GM21423 (cell line): ENCODE measurements around the gene GOPC.

Source experiments
- ATAC-seq: cut with Tn5 transposase; IDR thresholded peaks from one replicate; pipeline ENCODE4 v1.9.1; 2021; ENCODE audit warnings: mild to moderate bottlenecking, moderate library complexity; ENCODE audit not compliant: unreplicated experiment

GOPC gene

DNA sequence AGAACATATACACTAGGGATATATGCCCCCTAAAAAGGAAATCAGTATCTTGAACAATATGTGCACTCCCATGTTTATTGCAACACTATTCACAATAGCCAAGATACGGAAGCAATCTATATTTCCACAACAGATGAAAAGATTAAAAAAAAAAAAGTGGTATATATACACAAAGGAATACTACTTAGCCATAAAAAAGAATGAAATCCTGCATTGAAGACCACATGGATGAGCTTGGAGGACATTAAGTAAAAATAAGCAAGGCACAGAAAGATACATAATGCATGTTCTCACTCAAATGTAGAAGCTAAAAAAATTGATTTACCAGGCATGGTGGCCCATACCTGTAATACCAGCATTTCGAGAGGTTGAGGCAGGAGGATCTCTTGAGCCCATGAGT is 4.6 kb downstream of the GOPC start:
- ATAC-seq: no peak

DNA sequence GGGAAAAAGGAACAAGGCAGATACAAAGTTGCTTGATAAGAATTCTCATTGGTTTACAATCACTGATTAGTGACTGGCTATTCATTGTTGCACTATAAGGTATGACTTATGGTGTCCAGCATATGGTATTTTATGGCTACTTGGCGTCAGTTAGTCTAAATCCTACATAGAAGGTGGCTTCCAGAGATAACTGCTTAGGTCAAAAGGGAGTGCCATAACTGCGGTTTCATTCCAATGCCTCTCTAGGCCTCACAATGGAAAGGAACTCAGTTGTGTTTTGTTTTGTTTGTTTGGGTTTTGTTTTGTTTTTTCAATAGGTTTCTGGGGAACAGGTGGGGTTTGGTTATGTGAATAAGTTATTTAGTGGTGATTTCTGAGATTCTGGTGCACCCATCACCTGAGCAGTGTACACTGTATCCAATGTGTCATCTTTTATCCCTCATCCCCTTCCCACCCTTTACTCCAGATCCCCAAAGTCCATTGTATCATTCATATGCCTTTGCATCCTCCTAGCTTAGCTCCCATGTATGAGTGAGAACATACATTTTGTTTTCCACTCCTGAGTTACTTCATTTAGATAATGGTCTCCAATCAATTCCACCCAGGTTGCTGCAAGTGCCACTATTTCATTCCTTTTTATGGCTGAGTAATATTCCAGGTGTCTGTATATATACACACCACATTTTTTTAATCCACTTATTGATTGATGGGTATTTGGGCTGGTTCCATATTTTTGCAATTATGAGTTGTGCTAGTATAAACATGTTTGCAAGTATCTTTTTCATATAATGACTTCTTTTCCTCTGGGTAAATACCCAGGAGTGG is 7.0 kb downstream of the GOPC start:
- no peak for ATAC-seq

DNA sequence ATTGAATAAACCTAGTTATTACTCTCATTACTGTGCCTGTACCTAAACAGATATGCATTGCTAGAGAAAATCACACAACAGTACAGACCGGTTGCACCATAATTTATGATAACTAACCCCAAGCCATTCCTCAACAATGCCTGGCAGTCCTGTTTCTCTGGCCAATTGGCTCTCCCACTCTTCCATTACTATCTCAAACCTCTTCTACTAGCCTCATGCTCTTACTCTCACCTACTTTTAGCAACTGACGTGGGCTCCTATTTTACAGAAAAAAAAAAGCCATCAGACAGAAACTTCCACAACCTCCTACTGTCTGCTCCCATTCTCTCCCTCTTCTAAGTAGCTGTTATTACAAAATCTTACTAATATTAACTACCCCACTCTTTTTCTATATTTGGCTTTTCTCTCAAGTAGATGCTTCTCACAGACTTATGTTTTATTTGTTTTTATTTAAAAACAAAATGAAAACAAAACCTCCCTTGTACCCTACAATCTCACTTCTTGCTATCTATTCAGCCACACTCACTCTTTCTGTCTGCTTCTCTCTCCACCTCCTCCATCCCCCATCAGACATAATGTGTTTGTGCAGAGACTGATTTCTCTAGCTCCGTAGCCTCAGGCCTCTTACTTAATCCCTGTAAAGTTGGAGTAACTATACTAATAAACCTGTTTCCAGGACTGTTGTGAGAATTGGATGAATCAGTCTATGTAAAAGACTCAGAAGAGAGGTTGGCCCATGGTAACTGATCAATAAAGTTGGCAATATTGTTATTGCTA is 9.1 kb downstream of the GOPC start:
- no peak for ATAC-seq

DNA sequence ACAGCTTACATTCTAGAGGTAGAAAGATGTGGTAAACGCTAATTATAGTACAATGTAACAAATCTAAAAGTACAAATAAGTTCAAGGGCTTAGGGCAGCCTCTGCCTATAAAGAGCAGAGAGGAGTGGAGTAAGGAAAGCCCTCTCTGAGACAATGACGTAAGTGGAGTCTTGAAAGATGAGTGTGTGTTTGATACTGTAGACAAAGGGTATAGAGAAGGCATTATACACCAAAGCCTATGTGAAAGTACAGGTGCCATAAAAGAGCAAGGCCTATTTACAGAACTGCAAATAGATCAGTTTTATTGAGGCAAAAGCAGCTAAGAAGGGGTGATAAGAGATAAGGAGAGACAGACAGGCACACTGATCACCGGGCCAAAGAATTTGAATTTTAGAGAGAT is 10.9 kb downstream of the GOPC start:
- no peak for ATAC-seq

DNA sequence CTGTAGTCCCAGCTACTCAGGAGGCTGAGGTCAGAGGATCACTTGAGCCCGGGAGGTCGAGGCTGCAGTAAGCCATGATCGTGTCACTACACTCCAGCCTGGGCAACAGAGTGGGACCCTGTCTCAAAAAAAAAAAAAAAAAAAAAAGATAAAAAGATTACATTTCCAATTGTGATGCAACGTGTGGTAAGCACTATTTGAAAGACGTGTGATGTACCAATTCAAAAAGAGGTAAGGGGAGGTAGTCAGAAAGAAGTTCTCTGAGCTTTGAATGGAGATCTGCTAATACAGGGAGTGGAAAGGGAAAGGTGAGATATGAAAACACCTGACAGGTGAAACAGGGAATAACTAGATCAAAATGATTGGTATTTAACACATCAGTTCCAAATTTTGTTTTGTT is 11.9 kb downstream of the GOPC start:
- ATAC-seq: no peak

DNA sequence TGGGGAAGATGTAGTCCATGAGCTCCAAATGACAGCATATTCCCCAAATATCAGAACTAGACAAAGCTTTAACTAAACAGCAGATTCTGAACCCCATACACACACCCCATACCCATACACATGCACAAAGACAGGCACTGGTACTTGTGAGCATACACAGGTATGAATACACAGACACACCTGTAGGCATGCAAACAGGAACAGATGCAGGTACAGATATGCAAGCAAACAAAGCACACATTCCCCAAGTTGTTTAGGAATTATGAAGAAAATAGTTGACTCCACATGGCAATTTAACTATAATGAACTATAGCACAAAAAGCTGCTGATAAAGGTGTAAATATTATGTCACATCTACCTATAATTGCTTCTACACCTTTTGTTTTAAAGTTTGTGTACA is 16.7 kb downstream of the GOPC start:
- no peak for ATAC-seq

DNA sequence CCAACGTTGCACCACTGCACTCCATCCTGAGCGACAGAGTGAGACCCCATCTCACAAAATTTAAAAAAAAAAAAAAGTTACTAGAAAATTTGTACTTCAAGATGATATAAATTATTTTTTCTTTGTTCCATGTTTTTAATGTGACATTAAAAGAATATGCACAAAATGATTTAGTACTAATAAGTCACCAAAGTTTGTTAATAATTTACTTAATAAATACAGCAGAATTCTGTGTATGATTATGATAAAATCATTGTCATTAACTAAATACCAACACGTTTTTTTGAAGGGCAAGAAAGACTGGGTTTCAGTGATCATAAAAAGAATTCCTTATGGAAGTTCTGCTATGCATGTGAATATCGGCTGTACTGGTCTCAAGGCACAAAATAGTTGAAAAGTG is 28.1 kb downstream of the GOPC start:
- ATAC-seq: no peak

DNA sequence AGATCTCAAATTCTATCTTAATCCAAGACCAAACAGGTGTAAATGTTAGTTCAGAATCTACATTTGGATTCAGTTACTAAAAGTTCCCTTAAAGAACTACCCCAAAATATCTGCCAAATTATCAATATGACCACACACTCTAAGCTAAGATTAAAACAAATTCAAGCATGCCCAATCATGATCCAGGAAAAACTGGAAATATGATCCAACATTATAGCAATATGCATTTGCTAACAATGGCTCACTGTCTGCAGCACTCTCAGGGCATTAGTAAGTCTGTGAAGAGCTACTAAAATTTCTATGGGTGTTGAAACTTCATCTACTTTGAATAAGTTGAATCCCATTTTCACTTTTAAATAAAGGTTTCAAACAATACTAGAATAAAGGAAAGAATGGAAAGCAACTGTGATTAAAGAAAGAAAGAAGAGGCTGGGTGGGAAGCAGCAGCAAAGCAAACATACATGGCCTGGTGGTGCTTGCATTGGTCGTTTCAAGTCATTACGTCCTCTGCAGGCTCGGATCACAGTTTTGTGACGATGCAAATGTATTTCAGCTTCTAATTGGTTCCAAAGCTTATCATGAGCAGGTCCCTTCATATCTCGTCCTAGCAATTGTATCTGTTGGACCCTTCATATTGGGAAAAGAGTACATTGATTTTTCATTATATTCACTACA is 29.2 kb downstream of the GOPC start:
- no peak for ATAC-seq

DNA sequence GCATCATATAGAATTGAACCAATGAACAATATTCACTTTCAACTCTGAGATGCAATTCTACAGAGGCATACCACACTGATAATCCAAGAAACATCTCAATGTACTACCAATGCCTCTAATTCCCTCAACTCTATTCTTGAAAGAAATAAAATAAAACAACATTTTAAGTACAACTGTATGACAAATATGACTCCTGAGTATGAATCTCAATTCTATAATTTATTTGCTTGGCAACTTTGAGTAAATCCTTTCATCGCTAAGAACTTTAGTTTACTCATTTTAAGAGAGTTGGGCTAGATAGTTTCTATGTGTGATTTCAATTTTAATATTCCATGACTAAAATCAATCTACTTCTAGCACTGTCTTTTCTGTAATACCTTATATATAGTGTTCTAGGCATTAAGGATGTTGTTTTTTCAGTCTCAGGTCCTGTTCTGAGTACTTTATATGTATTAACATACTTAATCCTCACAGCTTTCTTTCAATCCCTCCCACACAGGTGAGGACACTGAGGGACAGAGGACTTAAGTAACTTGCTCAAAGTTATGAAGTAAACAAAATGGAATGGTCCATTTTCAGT is 33.4 kb downstream of the GOPC start:
- ATAC-seq: no peak

DNA sequence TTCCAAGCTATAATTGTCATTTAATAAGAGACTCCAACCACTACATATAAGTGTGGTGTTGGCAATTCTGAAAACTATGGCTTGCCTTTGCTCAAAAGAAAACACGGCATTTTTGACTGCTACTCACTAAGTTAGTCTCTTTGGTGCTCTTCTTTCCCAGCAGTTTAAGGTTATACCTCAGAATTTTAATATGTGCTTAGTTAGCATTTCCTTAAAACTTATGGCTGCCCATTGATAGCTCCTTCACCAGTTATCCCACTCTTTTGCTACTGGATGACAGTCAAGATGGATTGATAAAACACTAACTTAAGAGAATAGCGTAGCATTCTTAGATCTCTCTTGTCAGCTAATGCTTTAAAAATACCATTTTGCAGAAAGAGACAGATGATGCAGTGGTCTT is 34.1 kb downstream of the GOPC start:
- no peak for ATAC-seq

DNA sequence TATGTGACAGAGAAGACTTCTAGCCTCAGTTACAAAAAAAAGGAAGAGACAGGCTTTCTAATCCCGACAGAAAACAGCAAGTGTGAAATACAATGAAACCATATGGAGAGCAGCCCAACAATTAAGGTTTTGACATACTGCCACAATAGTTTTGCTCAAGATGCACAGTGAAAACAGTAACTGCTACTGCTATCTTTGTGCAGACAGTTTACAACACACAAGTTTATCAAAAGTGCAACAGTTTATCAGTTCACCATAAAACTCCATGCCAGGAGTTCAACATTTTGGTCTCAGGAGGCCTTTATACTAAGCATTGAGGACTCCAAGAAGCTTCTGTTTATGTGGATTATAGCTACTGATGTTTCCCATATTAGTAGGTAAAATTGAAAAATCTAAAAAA is 37.6 kb downstream of the GOPC start:
- no peak for ATAC-seq

DNA sequence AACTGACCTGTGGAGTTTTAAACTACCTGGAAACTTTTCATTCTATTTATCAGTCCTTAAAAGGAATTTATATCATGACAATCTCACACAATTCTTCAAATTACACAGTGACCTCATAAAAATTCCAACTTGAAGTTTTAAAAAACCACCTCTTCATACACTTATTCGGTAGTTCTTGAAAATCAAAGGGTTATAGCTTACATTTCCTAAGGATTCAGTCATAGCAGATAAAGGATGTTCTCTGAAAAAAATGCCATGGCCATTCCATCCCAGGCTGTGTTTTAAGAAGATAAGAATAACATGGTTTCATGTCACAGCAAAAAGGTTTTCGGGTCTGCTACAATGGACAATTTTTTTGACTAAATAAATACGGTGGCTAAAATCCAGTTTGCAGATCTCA is 41.2 kb downstream of the GOPC start:
- ATAC-seq: no peak

DNA sequence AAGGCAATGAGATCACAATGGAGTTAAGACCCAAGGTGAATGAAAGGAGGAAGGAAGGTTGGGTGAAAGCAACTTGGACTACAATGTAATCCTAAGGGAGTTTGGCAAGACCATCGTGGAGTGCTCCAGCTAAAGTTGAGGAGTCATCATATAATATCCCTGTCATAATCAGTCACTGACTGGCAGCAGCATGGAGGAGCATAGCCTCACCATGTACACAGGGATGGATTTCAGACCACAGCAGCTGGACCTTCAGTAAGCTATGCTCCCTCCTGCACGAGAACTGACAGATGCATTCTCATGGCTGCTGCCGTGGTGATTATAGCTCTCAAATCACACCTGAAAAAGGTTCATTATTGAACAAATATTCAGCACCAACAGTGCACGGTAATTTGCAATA is 43.0 kb downstream of the GOPC start:
- ATAC-seq: no peak

DNA sequence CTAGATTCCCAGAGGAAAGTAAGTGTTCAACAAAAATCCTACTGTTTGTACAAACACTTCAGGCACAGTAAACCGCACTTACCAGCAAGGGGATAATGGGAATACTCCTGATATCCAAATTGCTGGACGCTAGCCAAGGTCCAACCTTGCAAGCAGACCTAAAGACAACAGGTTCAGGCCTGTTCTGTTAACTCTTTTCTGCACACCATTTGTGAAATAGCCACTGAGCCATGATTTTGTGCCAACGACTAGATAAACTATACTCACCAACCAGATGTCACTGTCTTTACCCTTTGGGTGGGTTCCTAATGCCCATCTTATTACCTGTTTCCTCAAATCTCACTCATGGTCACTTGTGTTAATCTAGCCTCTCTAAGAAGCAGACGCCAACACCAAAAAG is 43.5 kb downstream of the GOPC start:
- no peak for ATAC-seq

DNA sequence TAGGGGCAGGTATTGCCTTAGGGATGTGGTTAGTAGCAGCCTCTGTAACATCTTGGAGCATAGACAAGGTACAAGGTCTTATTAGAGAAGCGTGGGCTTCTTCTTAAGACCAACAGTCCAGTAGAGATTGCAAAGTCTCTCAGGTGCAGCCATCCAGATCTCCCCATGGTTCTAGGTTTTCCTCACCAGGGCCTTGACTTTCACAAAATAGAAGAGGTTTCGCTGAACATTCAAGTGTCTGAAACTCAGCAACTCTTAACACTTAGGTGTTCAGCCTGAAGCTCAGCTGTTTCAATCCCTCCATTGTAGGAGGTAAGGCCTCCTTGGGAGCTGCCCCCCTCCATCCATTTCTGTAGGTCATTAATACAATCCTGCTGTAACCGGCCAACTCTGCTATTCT is 44.4 kb downstream of the GOPC start:
- ATAC-seq: no peak

DNA sequence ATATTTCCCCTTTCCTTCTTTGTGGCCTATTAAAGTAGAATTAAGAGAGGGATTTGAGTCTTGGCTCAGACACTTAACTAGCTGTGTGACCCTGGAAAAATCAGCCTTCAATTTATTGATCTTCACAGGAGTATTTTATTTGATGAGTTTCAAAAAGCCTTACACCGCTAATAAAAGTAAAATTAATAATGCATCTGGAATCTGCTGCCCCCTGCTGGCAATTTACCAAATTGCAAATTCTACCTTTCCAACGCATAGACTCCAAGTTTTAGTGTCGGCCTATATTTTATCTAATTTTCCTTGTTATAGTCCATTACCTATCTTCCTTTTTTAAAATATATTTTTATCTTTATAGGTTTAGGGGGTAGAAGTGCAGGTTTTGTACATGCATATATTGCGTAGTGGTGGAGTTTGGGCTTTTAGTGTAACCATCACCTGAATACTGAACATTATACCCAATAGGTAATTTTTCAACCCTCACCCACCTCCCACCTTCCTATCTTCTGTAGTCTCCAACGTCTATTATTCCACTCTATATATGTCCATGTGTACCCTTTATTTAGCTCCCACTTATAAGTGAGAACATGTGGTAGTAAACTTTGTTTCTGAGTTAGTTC is 46.3 kb downstream of the GOPC start:
- no peak for ATAC-seq

DNA sequence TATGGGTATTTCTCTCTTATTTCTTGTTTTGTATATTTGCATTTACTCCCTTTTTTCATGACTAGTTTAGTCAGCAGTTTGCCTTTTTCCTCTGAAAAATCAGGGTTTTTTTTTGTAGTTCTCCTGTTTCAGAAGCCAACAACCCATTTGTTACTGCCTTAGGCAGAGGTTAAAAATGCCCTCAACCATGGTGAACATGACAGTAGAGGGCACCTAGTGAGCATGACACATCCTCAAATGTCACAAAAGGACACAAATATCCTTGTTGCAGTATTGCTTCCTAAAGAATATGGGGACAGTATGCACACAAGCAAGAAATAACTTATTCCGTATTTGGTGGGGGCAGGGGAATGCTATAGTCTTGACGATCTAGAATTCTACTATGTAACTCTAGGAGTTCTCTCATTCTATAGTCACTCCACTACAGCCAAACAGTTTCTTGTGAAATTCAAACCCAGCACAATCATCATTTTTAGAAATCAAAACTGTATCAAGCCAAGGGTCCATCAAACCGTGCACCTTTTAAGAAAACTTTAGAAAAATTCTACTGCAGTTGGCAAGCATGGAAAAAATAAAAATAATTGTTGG is 47.0 kb downstream of the GOPC start:
- no peak for ATAC-seq

DNA sequence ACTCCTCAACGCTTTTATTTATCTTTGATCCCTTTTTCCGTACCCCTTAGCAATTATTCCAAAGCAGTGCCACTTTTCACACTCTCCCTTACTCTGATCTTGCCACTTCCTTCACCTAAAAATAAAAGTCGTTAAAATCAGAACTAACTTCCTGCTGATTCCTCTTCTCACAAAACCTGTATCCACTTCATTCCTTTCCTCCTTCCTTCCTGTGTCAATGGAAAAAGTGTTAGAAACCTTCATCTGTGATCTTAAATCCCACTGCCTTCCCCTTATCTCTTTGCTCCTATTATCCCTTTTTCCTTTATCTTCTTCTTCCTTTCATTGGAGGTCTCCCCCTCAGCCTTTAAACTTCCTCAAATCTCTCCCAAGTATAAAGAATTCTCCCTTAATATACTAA is 49.2 kb downstream of the GOPC start:
- ATAC-seq: no peak

DNA sequence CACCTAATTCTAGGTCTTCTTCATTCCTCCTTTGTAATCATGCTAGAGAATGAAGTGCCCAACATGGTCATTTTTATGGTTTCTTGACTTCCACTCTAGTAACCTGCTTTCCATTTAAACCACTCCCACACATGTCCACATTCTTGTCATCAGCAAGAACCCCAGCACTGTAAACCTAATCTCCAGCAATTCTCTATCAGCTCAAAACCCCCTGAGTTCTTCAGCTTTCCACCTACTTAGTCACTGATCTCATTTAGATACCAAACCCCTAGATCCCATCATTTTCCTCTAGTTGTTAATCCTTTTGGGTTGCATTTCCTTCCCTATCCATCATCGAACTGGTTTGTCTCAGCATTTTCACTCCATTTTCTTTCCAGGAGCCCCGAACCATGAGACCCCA is 49.7 kb downstream of the GOPC start:
- no peak for ATAC-seq

DNA sequence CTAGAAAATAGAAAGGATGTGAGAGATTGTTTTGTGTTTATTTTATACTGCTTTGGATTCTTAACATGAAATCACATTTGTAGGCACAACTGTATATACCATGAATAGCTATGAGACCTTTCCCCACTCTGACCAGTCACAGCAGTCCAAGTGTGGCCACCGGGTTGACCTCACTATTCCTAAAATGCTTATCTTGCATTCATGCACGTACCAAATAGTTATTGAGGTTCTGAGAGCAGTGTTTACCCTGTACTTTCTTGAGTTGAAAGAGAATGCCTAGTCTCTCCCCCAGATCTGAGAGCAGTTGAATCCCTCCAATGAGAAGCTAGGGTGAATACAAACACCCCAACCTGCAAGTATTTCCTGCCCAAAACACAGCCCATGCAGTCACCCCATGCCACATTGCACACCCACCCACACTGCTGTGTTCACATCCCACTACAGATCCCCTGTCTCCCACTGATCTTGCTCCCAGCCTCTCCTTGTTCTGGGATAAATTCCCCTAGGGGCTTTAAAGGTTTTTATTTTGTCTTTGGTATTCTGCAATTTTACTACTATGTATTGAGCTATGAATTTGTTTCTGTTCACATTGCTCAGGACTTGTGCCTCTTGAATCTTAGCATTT is 51.6 kb downstream of the GOPC start:
- ATAC-seq: no peak
